ENCODE measurements around the gene CAPN14. TPM values are rescaled to one million over a fixed set of nuclear protein-coding genes. Genes with fewer than 3 reads are reported as not detected.
A peak's percentile ranks its signal among the peaks of the same experiment; 100 is the strongest.

The CAPN14 gene
- total RNA-seq, 1 experiment from 2014 or later: not detected

DNA sequence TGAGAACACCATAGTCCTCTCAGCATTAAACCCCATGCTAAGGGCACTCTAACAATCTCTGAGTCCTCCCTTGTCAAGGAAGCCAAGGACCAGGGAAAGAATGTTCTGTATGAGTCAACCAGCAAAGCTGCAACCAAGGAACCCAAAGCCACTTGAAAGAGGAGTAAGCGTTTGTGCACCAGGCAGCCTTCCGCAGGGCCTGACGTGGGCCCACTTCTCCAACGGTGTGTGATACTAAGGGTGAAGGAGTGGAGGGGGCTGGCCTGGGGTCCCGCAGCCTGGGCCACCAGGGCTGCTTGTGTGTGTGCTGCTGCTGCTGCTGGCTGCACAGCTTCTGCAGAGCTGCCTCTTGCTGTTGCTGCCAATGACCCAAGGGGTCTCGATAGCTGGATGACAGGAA is 49.0 kb downstream of the CAPN14 start:
- no peak for DNase-seq (ENCODE audit: low spot score)
- in situ Hi-C loops (cut with HindIII; ENCODE audit: low sequenced_read_pairs): no loop called here

- DNase-seq (ENCODE audit: low spot score): no peak
- in situ Hi-C loops (cut with HindIII; ENCODE audit: low sequenced_read_pairs): no loop called here
Measured at GRCh38 chr2:31166925-31167324, 50.4 kb downstream of the CAPN14 start.

DNA sequence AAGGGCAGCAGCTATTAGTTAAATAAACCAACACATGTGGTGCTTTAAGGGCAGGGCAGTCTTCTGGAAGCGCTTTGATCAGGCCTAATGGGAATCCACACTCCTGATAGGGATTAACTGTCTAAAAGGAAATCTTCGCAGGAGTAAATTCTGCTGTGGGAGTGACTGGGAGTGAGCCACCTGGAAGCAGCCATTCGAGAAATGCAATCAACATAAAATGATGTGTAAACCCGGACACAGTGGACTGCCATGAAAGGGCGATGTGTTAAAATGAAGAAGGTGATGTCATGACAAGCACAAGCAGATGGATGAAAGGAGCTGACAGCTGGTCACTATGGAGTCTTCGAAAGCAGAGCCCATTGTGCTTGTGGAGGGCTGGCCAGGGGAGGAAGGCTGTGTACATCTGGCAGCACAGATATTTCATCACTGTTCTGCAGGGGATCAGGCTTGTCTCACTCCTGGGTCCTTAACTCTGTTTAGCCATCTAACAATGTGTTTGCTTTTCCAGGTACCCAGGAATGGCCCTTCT is 54.2 kb downstream of the CAPN14 start:
- in situ Hi-C loops (cut with HindIII; ENCODE audit: low sequenced_read_pairs): no loop called here
- no peak for DNase-seq (ENCODE audit: low spot score)

DNA sequence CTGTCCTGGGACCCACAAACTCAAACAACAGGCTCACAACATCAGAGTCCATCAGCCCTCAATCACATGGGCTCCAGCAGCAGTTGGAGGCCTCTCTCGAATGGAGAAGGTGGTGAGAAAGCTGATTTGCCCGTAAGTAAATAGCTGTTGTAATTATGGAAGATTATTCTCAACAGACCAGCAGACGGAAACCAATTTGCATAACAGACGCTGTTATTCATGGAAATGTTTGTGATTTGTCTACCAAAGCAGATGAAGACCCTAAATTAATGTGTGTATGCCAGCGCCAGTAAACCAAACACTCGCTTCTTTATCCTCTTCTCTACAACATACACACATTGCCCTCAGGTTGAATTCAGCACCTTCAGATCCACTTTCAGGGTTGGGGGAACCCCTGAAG is 55.7 kb downstream of the CAPN14 start:
- no peak for DNase-seq (ENCODE audit: low spot score)
- in situ Hi-C loops (cut with HindIII; ENCODE audit: low sequenced_read_pairs): no loop called here

DNA sequence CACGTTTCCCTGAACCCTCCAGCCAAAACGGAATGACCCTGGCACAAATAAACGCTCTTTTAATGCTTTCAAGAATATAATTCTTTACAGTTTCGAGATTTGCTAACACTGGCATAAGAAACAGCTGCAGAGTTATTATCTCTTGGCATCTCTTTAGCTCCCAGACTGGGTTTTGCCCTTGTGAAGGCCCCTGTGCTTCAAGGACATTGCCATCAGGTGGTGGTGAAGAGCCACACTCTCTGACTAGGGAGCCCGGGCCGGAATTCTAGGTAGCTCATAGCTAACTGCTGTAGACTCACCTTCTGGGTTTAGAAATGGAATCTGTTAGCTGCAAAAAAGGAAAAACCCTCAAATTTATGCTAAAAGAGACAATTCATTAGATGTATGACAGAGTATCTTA is 65.8 kb downstream of the CAPN14 start:
- DNase-seq (ENCODE audit: low spot score): no peak
- in situ Hi-C loops (cut with HindIII; ENCODE audit: low sequenced_read_pairs): no loop called here

- in situ Hi-C loops (cut with HindIII; ENCODE audit: low sequenced_read_pairs): no loop called here
- no peak for DNase-seq (ENCODE audit: low spot score)
Measured at GRCh38 chr2:31150120-31150670, 67.1 kb downstream of the CAPN14 start.

DNA sequence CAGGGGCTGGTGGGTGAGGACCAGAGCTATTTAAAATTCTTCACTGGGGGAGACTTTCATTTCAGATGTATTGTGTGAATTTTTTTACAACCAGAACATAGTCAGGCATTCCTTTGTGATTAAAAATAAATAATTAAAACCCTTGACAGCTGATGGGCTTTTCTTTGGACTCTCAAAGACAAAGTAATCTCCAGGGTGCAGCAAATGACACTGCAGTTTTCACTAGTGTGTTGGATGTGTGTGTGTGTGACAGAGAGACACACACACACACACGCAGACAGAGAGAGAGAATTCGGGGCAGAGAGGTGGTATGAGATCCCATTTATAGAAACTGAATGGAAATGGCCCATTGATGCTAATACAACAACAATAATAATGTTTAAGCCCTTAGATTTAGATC is 68.8 kb downstream of the CAPN14 start:
- in situ Hi-C loops (cut with HindIII; ENCODE audit: low sequenced_read_pairs): no loop called here
- DNase-seq (ENCODE audit: low spot score): no peak

- in situ Hi-C loops (cut with HindIII; ENCODE audit: low sequenced_read_pairs): no loop called here
- DNase-seq (ENCODE audit: low spot score): no peak
Measured at GRCh38 chr2:31147645-31148044, 69.7 kb downstream of the CAPN14 start.

DNA sequence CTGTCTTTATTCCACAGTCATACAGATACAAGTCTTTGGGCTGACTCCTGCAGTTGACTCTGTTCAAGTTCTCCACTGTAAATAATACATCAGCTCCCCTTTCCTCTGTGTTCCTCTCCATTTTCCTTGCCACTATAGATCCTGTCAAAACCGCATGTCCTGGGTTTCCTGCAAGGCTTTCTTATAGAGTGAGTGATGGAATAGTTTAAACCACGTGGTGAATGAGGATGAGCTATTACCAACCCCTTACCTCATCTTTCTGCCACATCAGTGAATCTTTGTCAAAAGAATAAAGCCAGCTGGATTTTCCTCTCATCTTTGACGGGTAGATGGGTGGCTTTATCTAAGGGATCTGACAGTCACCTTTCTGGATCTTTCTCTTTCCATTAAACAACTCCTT is 75.2 kb downstream of the CAPN14 start:
- in situ Hi-C loops (cut with HindIII; ENCODE audit: low sequenced_read_pairs): no loop called here
- no peak for DNase-seq (ENCODE audit: low spot score)

- peak; percentile 51 for DNase-seq (ENCODE audit: low spot score)
- in situ Hi-C loops (cut with HindIII; ENCODE audit: low sequenced_read_pairs): no loop called here
Measured at GRCh38 chr2:31141443-31142085, 75.8 kb downstream of the CAPN14 start.

DNA sequence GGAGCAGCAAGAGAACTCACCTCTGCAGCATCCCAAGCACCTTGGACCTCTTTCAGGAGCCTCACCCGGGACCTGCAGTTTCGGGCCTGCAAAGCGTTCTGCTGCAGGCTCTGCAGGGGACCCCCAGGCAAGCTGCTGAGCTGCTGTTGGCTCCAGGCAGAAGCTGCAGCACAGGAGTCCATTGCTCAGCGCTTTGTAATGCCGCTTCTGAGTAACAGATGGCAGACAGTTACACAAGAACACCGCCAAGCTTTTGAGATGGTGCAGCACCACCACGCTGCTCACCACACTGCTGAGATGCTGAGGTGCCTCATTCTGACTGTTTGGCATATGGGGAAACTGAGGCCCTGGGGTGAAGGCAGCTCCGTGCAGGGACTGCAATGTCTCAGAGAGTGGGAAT is 77.2 kb downstream of the CAPN14 start:
- peak; percentile 78 for DNase-seq (ENCODE audit: low spot score)
- in situ Hi-C loops (cut with HindIII; ENCODE audit: low sequenced_read_pairs): no loop called here

- no peak for DNase-seq (ENCODE audit: low spot score)
- in situ Hi-C loops (cut with HindIII; ENCODE audit: low sequenced_read_pairs): no loop called here
Measured at GRCh38 chr2:31139671-31140070, 77.6 kb downstream of the CAPN14 start.

DNA sequence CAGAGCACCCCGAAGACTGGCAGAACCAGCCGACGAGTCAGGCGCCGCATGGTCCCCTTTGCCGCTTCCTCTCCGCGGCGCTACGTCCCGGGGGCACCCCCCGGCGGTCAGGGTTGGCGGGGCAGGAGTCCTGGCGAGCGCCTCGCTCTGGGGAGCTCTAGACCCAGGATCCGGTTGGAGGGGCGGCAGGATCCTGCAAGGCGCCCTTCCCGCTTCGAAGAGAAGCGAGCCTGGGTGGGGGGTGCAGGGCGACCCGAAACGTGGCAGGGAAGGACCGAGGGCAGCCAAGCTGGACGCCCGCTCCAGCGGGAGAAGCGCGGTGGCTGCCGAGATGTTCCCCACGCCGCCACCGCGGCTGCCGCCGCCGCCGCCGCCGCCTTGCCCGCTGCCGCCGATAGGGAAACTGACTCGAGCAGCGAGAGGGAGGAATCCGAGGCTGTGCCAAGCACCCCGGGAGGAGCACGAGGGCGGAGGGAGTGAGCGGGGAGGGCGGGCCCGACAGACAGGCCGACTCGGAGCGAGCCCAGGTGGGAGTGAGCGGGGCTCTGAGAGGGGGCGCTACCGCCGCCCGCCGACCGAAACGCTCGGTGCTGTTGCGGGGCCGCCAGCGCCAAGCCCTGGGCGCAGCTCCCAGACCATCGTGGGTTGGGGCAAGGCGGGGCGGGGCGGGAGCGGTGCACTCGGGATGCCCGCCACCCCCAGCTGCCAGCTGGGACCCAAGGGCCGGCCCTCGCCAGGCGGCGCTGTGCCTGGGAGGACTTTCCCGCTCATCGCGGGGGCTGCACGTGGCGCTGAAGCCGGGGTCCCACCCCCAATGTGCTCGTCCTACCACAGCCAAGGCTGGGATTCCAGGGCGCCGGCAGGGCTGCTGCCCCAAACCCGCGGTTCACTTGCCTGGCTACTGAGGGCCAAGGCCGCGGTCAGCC is 79.0 kb downstream of the CAPN14 start, which contains the start of gene GALNT14:
Gene GALNT14 (minus strand): TSS at position 404 of the 926 bp plus-strand sequence. CDS start 354 bp downstream, at position 50.
- in situ Hi-C loops (cut with HindIII; ENCODE audit: low sequenced_read_pairs): no loop called here
- DNase-seq (ENCODE audit: low spot score): peak; percentile 34

DNA sequence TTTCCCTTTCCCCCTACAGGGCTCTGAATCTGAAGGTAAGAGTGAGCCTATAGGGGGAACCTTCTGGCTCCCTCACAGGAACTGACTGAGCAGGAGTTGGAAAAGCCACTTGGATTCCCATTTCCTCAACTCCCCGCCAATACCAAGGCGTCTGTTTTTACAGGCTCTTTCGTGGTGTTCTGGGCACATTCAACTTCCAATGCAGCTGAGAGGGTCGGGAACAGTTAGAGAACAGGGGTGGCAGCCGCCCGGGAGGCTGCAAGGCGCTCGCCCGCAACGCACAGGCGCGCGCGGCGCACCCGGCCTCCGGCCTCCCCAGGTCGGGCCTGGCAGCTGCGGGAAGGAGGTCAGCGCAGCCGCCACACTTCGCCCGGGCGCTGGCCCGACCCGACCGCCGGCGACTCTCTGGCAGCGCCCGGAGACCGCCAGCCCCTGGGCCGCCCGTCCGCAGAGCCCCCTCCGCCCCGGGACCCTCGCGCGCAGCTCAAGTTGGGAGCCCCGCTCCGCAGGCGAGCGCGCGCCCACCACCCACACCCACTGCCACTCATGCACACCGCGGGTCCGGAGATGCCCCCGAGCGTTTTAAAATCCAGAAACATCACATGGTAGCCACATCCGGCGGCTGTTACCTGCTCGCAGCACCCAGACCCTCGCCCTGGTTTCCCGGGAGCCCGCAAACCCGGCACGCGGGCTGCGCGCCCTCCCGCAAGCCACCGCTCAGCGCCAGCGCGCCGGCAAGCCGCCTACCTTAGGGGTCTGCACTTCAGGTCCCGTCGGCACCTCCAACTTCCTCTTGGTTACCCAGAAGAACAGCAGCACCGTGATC is 79.9 kb downstream of the CAPN14 start:
- peak; percentile 8 for DNase-seq (ENCODE audit: low spot score)
- in situ Hi-C loops (cut with HindIII; ENCODE audit: low sequenced_read_pairs): no loop called here

- DNase-seq (ENCODE audit: low spot score): no peak
- in situ Hi-C loops (cut with HindIII; ENCODE audit: low sequenced_read_pairs): no loop called here
Measured at GRCh38 chr2:31136732-31137131, 80.6 kb downstream of the CAPN14 start.

DNA sequence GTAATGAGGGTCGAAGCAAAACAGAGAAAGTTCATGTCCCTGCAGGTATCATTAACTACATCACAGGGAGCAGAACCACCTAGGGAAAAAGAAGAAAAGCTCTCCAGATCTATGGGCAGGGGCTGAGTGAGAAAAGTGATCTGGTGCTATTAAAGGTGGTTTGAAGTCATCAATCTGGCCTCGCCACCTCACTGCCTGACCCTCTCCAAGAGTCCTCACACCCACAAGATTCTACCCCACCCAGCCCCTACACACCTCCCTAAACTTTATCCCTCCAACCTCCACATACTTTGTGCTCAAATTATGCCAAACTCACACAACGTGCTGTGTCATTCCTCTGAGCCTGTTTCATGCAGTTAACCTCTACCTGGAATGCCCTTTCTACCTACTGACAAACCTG is 81.3 kb downstream of the CAPN14 start:
- in situ Hi-C loops (cut with HindIII; ENCODE audit: low sequenced_read_pairs): no loop called here
- no peak for DNase-seq (ENCODE audit: low spot score)

DNA sequence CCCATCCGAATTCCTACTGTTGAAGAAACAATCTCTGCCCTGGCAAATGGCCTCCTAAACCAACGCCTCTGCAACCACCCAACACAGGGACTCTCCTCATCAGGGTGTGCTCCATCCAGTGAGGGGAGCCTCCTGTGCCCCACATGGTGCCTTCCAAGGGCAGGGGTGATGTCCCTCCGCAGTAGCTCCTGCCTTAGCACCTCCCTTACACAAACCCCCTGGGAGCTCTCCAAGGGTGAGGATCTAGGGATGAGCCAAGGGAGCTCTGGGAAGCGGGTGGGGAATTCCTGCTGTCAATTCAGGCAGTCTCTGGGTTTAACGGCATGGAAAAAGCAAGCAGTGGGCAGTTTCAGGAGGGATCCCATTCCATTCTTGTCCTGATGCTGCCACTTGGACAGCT is 82.8 kb downstream of the CAPN14 start:
- DNase-seq (ENCODE audit: low spot score): no peak
- in situ Hi-C loops (cut with HindIII; ENCODE audit: low sequenced_read_pairs): no loop called here

DNA sequence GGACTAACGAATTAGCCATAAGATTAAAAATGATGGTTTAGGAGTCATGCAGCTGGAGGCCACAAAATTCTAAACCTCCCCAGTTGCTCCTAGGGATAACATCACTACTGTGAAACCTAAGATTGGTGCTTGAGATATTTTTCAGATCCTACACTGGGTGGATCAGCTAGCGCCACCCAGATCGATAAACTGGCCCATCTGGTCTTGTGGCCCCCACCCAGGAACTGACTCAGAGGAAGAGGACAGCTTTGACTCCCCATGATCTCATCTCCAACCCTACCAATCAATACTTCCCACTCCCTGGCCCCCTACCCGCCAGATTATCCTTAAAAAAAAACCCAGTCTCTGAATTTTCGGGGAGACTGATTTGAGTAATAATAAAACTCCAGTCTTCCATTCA is 84.5 kb downstream of the CAPN14 start:
- DNase-seq (ENCODE audit: low spot score): no peak
- in situ Hi-C loops (cut with HindIII; ENCODE audit: low sequenced_read_pairs): no loop called here

GRCh38 chr2:31131871-31132270 is 85.4 kb downstream of the CAPN14 start:
- in situ Hi-C loops (cut with HindIII; ENCODE audit: low sequenced_read_pairs): no loop called here
- DNase-seq (ENCODE audit: low spot score): no peak
